IPS-15b (cell line): ENCODE data around the gene FCER1A.
"Not testable (repeated sequence)": the region's sequence is repeated elsewhere in the genome, so short reads cannot be mapped to it uniquely, and the experiment has no call there.

ENCODE experiments used
- H3K27me3 ChIP-seq: one replicate; pipeline ENCODE4 v1.6.1; 2013; ENCODE audit warnings: low read length; ENCODE audit not compliant: control insufficient read depth, insufficient read depth
- H3K36me3 ChIP-seq: one replicate; pipeline ENCODE4 v1.6.1; 2013; ENCODE audit warnings: low read length; ENCODE audit not compliant: control insufficient read depth, insufficient read depth
- H3K4me1 ChIP-seq: one replicate; pipeline ENCODE4 v1.6.1; 2013; ENCODE audit warnings: mild to moderate bottlenecking, low read length; ENCODE audit not compliant: control insufficient read depth, insufficient read depth
- H3K4me3 ChIP-seq: one replicate; pipeline ENCODE4 v1.5.1; 2013; ENCODE audit warnings: low read depth, low read length
- H3K9ac ChIP-seq: one replicate; pipeline ENCODE4 v1.6.1; 2013; ENCODE audit warnings: low read depth, mild to moderate bottlenecking, low read length
- H3K9me3 ChIP-seq: one replicate; pipeline ENCODE4 v1.6.1; 2013; ENCODE audit warnings: mild to moderate bottlenecking, low read length; ENCODE audit not compliant: control insufficient read depth, insufficient read depth

Gene FCER1A

GRCh38 chr1:159307346-159308020 lies 5.3 kb downstream of the FCER1A start:
- H3K9me3 ChIP-seq, result no peaks in the 10 kb centered on the region
- peaks cover 5% of the 10 kb centered on the region for H3K4me1 ChIP-seq
- no peaks in the 10 kb centered on the region for H3K27me3 ChIP-seq
- no peak overlapping the region for H3K4me3 ChIP-seq
- H3K9ac ChIP-seq, result no peak overlapping the region
- H3K36me3 ChIP-seq, result no peaks in the 10 kb centered on the region

GRCh38 chr1:159311679-159312078 lies 9.5 kb downstream of the FCER1A start:
- Histone ChIP-seq H3K9me3 (no peaks in the 10 kb centered on the region), H3K36me3 (no peaks in the 10 kb centered on the region), H3K4me3 (no peak overlapping the region), H3K4me1 (peaks cover 5% of the 10 kb centered on the region), H3K27me3 (no peaks in the 10 kb centered on the region), H3K9ac (no peak overlapping the region)

GRCh38 chr1:159315381-159315780 lies 13.2 kb downstream of the FCER1A start:
- Histone ChIP-seq H3K36me3 (no peaks in the 10 kb centered on the region), H3K27me3 (no peaks in the 10 kb centered on the region), H3K4me1 (no peaks in the 10 kb centered on the region), H3K4me3 (no peak overlapping the region), H3K9ac (no peak overlapping the region), H3K9me3 (no peaks in the 10 kb centered on the region)

- Histone ChIP-seq H3K9me3 (no peaks in the 10 kb centered on the region), H3K9ac (no peak overlapping the region), H3K4me3 (no peak overlapping the region), H3K4me1 (no peaks in the 10 kb centered on the region), H3K36me3 (no peaks in the 10 kb centered on the region), H3K27me3 (no peaks in the 10 kb centered on the region)
These were observed 16.8 kb downstream of the FCER1A start for GRCh38 chr1:159318784-159319551.

- Histone ChIP-seq H3K36me3 (no peaks in the 10 kb centered on the region), H3K9me3 (no peaks in the 10 kb centered on the region), H3K4me3 (no peak overlapping the region), H3K9ac (no peak overlapping the region), H3K4me1 (no peaks in the 10 kb centered on the region), H3K27me3 (no peaks in the 10 kb centered on the region)
These were observed 32.7 kb downstream of the FCER1A start for GRCh38 chr1:159334797-159335196.

GRCh38 chr1:159338018-159338417 lies 35.9 kb downstream of the FCER1A start:
- Histone ChIP-seq H3K9me3 (no peaks in the 10 kb centered on the region), H3K27me3 (no peaks in the 10 kb centered on the region), H3K4me1 (no peaks in the 10 kb centered on the region)

DNA sequence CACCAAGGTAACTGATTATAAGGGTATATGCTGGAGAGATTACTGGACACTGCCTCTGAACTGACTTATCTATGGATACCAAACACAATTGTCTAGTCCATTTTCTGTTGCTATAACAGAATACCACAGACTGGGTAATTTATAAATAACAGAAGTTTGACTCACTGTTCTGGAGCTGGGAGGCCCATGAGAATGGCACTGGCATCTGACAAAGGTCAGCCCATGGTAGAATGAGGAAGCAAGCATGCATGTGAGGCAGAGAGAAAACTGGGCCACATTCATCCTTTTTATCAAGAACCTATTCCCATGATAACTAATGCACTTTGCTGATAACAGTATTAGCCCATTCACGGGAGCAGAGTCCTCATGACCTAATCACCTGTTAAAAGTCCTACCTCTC lies 37.4 kb downstream of the FCER1A start:
- H3K4me3 ChIP-seq, result no peak overlapping the region
- H3K27me3 ChIP-seq, result no peaks in the 10 kb centered on the region
- no peaks in the 10 kb centered on the region for H3K4me1 ChIP-seq
- H3K9ac ChIP-seq, result no peak overlapping the region
- H3K36me3 ChIP-seq, result no peaks in the 10 kb centered on the region
- H3K9me3 ChIP-seq, result no peaks in the 10 kb centered on the region

More at GRCh38 chr1:159338018-159338417, 35.9 kb downstream of the FCER1A start:
- Histone ChIP-seq H3K4me3 (no peak overlapping the region), H3K9ac (no peak overlapping the region), H3K36me3 (no peaks in the 10 kb centered on the region)

DNA sequence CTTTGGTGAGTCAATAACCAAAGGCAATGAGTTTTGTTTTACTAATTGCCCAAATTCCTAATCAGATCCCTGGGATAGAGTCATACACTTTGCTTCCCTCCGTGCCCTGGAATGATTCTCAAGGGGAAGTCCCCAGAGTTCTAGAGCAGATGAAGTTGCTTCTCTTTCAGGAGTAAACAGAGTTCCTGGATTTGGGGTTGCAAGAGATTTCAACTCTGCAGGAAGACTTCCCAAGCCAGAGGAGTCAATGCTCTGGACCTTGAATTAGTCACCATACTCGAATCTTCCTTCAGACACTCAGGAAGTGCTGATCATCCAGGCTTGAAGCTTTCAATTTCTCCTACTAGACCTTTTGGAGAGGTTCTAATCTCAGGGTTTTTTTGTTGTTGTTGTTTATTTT lies 39.6 kb downstream of the FCER1A start:
- no peaks in the 10 kb centered on the region for H3K27me3 ChIP-seq
- no peak overlapping the region for H3K9ac ChIP-seq
- no peaks in the 10 kb centered on the region for H3K9me3 ChIP-seq
- H3K4me1 ChIP-seq, result no peaks in the 10 kb centered on the region
- no peak overlapping the region for H3K4me3 ChIP-seq
- no peaks in the 10 kb centered on the region for H3K36me3 ChIP-seq

DNA sequence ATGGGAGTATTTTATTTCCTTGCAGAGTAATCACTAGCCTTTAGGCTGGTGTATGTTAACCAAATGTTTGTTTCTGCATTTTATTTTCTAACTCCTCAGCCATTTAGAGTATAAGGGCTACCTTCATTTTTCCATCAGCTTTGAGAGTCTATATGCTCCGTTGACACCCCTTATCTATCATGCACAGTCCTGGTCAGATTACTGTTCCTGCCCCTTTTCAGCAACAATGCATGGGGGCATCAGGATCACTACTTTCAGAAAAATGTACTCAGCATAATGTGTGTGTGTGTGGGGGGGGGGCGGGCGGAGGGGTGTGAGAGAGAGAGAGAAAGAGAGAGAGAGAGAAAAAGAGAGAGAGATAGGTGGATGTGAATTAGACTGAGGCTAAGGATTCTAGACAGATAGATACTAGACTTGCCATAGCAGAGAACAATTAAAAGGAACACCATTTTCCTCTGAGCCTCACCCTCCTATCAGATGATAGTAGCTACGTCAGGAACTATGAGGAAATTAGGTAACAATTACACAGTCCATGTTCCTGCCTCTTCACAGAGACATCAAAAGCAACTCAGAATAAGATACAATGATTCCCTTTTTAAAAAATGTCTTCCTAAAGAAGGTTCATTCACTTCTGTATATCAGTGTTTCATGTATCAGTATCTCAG lies 40.8 kb downstream of the FCER1A start:
- Histone ChIP-seq H3K9me3 (no peaks in the 10 kb centered on the region), H3K27me3 (no peaks in the 10 kb centered on the region)

GRCh38 chr1:159349374-159349773 lies 47.2 kb downstream of the FCER1A start:
- not testable (repeated sequence) for H3K9ac ChIP-seq, H3K27me3 ChIP-seq, H3K4me1 ChIP-seq, H3K36me3 ChIP-seq, H3K4me3 ChIP-seq, H3K9me3 ChIP-seq

More for the DNA sequence above, 40.8 kb downstream of the FCER1A start:
- no peak overlapping the region for H3K9ac ChIP-seq
- no peak overlapping the region for H3K4me3 ChIP-seq
- no peaks in the 10 kb centered on the region for H3K36me3 ChIP-seq
- no peaks in the 10 kb centered on the region for H3K4me1 ChIP-seq

DNA sequence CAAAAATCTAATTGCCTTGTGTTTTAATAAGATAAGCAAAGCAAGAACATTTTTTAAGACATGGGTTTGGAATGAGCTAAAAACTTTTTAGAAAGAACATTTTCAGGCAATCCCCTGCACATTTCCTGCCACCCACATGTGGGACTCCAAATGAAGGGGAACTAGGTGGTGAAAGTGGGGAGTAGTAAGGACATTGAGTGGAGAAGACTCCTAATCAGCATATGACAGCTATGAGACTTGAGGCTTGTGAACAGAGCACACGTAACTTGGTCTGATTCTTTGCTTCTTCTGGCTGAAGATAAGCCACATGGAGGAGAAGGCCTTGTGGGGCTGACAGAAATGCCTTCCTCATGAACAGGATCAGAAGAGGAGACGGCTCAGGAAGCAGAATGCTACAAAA lies 50.3 kb downstream of the FCER1A start:
- H3K27me3 ChIP-seq, result no peaks in the 10 kb centered on the region
- H3K36me3 ChIP-seq, result no peaks in the 10 kb centered on the region
- no peaks in the 10 kb centered on the region for H3K4me1 ChIP-seq
- H3K9me3 ChIP-seq, result no peaks in the 10 kb centered on the region
- no peak overlapping the region for H3K9ac ChIP-seq
- H3K4me3 ChIP-seq, result no peak overlapping the region
